AG08395 (cell line): ENCODE measurements around the gene ELMO1.

Experiments used
- DNase-seq: peaks from one replicate; pipeline ENCODE4 v3.0.0; 2012; ENCODE audit warnings: mixed read lengths, low spot score

ELMO1 gene

GRCh38 chr7:36972140-36972518 is 476.5 kb downstream of the ELMO1 start:
- no peak for DNase-seq

- DNase-seq = no peak
Observed at GRCh38 chr7:36971515-36972139, 477.0 kb downstream of the ELMO1 start.

- DNase-seq = no peak
Observed at GRCh38 chr7:36970551-36971514, 477.8 kb downstream of the ELMO1 start.

- no peak for DNase-seq
Observed at GRCh38 chr7:36969376-36969775, 479.3 kb downstream of the ELMO1 start.

- peak; percentile 77 for DNase-seq
Observed at GRCh38 chr7:36967387-36967786, 481.3 kb downstream of the ELMO1 start.

GRCh38 chr7:36966636-36967035 is 482.0 kb downstream of the ELMO1 start:
- no peak for DNase-seq

GRCh38 chr7:36966039-36966438 is 482.6 kb downstream of the ELMO1 start:
- DNase-seq = no peak

GRCh38 chr7:36965625-36966024 is 483.0 kb downstream of the ELMO1 start:
- no peak for DNase-seq

- no peak for DNase-seq
Observed at GRCh38 chr7:36964297-36964696, 484.4 kb downstream of the ELMO1 start.

GRCh38 chr7:36962367-36962766 is 486.3 kb downstream of the ELMO1 start:
- DNase-seq = no peak

GRCh38 chr7:36961693-36962092 is 487.0 kb downstream of the ELMO1 start:
- no peak for DNase-seq

GRCh38 chr7:36961097-36961496 is 487.6 kb downstream of the ELMO1 start:
- DNase-seq = no peak

- no peak for DNase-seq
Observed at GRCh38 chr7:36960105-36960504, 488.6 kb downstream of the ELMO1 start.

- no peak for DNase-seq
Observed at GRCh38 chr7:36958111-36958733, 490.4 kb downstream of the ELMO1 start.

GRCh38 chr7:36957620-36958019 is 491.0 kb downstream of the ELMO1 start:
- no peak for DNase-seq

- no peak for DNase-seq
Observed at GRCh38 chr7:36956814-36957213, 491.9 kb downstream of the ELMO1 start.

- no peak for DNase-seq
Observed at GRCh38 chr7:36955456-36956129, 493.1 kb downstream of the ELMO1 start.

- no peak for DNase-seq
Observed at GRCh38 chr7:36951257-36951697, 497.4 kb downstream of the ELMO1 start.

GRCh38 chr7:36949711-36950600 is 498.7 kb downstream of the ELMO1 start:
- no peak for DNase-seq

- no peak for DNase-seq
Observed at GRCh38 chr7:36946401-36946739, 502.3 kb downstream of the ELMO1 start.
